ENCODE results near the gene PPFIBP1. TPM values are rescaled to one million over a fixed set of nuclear protein-coding genes. Genes with fewer than 3 reads are reported as not detected.

PPFIBP1 gene
- total RNA-seq = 100 to 1,000 TPM in 1 of 2 donors, 10 to 100 TPM in 1; 61.3 to 121 TPM

DNA sequence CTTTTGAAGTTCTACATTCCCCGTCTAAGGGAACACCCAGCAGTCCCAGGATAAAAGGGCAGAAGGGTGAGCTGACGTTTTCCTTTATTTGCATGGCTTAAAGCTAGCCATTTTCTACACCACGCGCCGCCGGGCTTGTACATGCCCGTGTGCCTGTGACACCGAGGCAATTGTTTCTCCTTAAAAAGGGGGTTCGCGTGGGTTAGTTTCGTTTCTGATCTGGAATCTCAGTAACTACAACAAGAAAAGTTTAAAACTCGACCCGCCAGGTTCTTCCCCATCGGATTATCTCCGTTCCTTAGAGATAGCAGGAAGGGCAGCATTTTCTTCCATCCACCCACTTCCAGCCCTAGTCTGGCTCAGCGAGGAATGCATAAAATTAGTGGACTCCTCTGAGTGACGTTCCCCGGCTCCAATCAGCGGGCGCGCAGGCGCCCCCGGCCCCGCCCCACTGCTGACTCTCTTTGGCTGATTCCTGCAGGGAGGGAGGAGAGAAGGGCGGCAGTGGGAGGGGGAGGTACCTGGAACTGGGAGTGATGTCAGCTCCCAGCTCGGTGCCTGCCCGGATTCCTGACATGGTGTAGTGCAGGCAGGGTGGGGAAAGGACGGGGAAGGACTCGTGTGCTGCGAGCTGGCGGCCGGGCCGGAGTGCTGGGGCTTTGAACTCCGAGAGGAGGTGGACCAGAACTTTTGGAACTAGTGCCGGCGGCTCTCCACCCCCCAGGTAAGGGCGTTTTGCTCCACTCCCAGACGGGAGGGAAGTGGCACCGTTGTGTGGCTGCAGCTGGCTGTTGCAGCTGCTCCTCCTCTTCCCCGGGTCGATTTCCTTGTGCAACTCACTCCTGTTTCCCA is at the start of gene PPFIBP1:
TSS of gene PPFIBP1 (plus strand) at position 565 of the 852 bp plus-strand sequence. CDS start 109,191 bp downstream, outside the sequence.
- H3K4me1 ChIP-seq (replicated peaks) = no peaks in the 10 kb centered on the region
- TF ChIP-seq POLR2A (IDR thresholded peaks at IDR 0.05) (peak; percentile 89), POLR2AphosphoS5 (IDR thresholded peaks at IDR 0.05) (peak; percentile 95)
- TF ChIP-seq, protein P1, sequence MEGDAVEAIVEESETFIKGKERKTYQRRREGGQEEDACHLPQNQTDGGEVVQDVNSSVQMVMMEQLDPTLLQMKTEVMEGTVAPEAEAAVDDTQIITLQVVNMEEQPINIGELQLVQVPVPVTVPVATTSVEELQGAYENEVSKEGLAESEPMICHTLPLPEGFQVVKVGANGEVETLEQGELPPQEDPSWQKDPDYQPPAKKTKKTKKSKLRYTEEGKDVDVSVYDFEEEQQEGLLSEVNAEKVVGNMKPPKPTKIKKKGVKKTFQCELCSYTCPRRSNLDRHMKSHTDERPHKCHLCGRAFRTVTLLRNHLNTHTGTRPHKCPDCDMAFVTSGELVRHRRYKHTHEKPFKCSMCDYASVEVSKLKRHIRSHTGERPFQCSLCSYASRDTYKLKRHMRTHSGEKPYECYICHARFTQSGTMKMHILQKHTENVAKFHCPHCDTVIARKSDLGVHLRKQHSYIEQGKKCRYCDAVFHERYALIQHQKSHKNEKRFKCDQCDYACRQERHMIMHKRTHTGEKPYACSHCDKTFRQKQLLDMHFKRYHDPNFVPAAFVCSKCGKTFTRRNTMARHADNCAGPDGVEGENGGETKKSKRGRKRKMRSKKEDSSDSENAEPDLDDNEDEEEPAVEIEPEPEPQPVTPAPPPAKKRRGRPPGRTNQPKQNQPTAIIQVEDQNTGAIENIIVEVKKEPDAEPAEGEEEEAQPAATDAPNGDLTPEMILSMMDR (IDR thresholded peaks at IDR 0.05) = peak in 1 of 4 experiments; percentile 40
- H3K36me3 ChIP-seq = no peaks in the 10 kb centered on the region
- H3K4me3 ChIP-seq = peak within 1 kb of the TSS; percentile 65 to 67
- intact Hi-C loops (cut with DNase I) = loop anchor here (5.0 kb wide), 2 partner anchors 87 to 113 kb away; no protein-coding TSS in a partner anchor
- no peaks in the 10 kb centered on the region for H3K9me3 ChIP-seq
- DNase-seq (ENCODE audit: low spot score) = peak; percentile 99
- no peaks in the 10 kb centered on the region for H3K27me3 ChIP-seq (replicated peaks; ENCODE audit: insufficient read depth)
- under 1% methylated on average over 41 of the region's 41 CpGs for WGBS
- H3K27ac ChIP-seq = peak within 1 kb of the TSS; percentile 85 to 88

- Histone ChIP-seq H3K9me3 (no peaks in the 10 kb centered on the region), H3K27me3 (replicated peaks; ENCODE audit: insufficient read depth) (no peaks in the 10 kb centered on the region), H3K36me3 (no peaks in the 10 kb centered on the region), H3K27ac (no peak overlapping the region), H3K4me1 (replicated peaks) (no peaks in the 10 kb centered on the region), H3K4me3 (no peak overlapping the region)
- intact Hi-C loops (cut with DNase I) = no loop called here
- 56% methylated on average over 3 of the region's 3 CpGs for WGBS
- no peak for DNase-seq (ENCODE audit: low spot score)
- TF ChIP-seq, protein P1 (IDR thresholded peaks at IDR 0.05) = no peak
- TF ChIP-seq POLR2A (IDR thresholded peaks at IDR 0.05) (no peak), POLR2AphosphoS5 (IDR thresholded peaks at IDR 0.05) (no peak)
Observed at GRCh38 chr12:27474344-27474743, 49.7 kb upstream of the PPFIBP1 start.

DNA sequence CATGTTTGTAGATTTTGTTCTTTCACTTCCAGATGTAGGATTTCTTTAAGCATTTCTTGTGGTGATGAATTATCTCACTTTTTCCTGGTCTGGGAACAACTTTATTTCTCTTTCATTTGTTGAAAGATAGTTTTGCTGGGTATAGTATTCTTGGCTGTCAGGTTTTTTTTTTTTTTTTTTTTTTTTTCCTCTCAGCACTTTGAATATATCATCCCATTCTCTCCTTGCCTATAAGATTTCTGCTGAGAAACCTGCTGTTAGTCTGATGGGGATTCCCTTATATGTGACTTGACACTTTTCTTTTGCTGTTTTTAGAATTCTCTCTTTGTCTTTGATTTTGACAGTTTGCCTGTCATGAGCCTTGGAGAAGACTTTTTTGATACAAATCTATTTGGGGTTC is 47.0 kb upstream of the PPFIBP1 start:
- no peaks in the 10 kb centered on the region for H3K36me3 ChIP-seq
- no peak for TF ChIP-seq POLR2A (IDR thresholded peaks at IDR 0.05)
- no peak for TF ChIP-seq POLR2AphosphoS5 (IDR thresholded peaks at IDR 0.05)
- TF ChIP-seq, protein P1 (IDR thresholded peaks at IDR 0.05) = no peak
- intact Hi-C loops (cut with DNase I) = no loop called here
- H3K27ac ChIP-seq = no peak overlapping the region
- no peaks in the 10 kb centered on the region for H3K27me3 ChIP-seq (replicated peaks; ENCODE audit: insufficient read depth)
- no peak overlapping the region for H3K4me3 ChIP-seq
- no peak for DNase-seq (ENCODE audit: low spot score)
- no peaks in the 10 kb centered on the region for H3K4me1 ChIP-seq (replicated peaks)
- no peaks in the 10 kb centered on the region for H3K9me3 ChIP-seq

DNA sequence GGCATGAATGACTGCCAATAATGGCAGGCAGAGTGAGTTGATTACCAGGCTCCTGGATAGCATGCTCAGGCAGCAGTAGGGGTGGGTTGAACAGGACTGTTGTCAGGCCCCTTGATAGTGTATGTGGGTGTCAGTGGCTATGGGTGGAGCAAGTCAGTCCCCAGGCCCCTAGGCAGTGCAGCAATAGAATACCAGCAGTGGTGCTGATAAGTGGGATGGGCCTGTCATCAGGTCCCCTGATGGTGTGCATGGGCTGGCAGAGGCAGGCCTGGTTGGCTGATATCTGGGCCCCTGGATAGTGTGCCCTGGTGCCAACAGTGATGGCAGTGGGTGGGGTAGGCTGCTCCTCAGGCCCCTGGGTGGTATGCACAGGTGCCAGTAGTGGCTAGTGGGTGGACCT is 45.1 kb upstream of the PPFIBP1 start:
- H3K9me3 ChIP-seq = no peaks in the 10 kb centered on the region
- H3K36me3 ChIP-seq = no peaks in the 10 kb centered on the region
- H3K4me1 ChIP-seq (replicated peaks) = no peaks in the 10 kb centered on the region
- H3K27ac ChIP-seq = no peak overlapping the region
- intact Hi-C loops (cut with DNase I) = no loop called here
- TF ChIP-seq POLR2A (IDR thresholded peaks at IDR 0.05) (no peak), POLR2AphosphoS5 (IDR thresholded peaks at IDR 0.05) (no peak)
- TF ChIP-seq, protein P1 (IDR thresholded peaks at IDR 0.05) = no peak
- no peak overlapping the region for H3K4me3 ChIP-seq
- DNase-seq (ENCODE audit: low spot score) = no peak
- H3K27me3 ChIP-seq (replicated peaks; ENCODE audit: insufficient read depth) = no peaks in the 10 kb centered on the region

DNA sequence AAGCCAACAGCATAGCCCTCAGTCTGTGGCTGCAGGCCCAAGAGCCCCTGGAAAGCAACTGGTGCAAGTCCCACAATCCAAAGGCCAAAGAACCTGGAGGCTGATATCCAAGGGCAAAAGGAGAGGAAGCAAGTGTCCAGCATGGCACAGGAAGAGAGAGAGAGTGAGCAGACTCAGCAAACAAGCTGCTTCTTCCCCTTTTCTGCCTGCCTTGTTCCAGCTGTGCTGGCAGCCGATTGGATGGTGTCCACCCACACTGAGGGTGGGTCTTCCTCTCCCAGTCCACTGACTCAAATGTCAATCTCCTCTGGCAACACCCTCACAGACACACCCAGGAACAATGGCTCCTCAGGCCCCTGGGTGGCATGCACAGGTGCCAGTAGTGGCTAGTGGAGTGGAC is 44.0 kb upstream of the PPFIBP1 start:
- no peaks in the 10 kb centered on the region for H3K9me3 ChIP-seq

More for the DNA sequence above, 44.0 kb upstream of the PPFIBP1 start:
- WGBS = 85% methylated on average over 1 of the region's 1 CpG
- no peak overlapping the region for H3K4me3 ChIP-seq
- H3K27ac ChIP-seq = no peak overlapping the region
- no peak for TF ChIP-seq POLR2A (IDR thresholded peaks at IDR 0.05)
- no peaks in the 10 kb centered on the region for H3K36me3 ChIP-seq
- DNase-seq (ENCODE audit: low spot score) = no peak
- intact Hi-C loops (cut with DNase I) = no loop called here
- no peaks in the 10 kb centered on the region for H3K27me3 ChIP-seq (replicated peaks; ENCODE audit: insufficient read depth)
- no peaks in the 10 kb centered on the region for H3K4me1 ChIP-seq (replicated peaks)

Measured in prostate gland (tissue), 2 donors.